Cardiac muscle cell (in vitro differentiated cells and primary cell): ENCODE measurements around the gene NKX3-2. TPM values are rescaled to one million over a fixed set of nuclear protein-coding genes. Genes with fewer than 3 reads are reported as not detected.
A peak's percentile ranks its signal among the peaks of the same experiment; 100 is the strongest.
"Not testable (repeated sequence)": the region's sequence is repeated elsewhere in the genome, so short reads cannot be mapped to it uniquely, and the experiment has no call there.

Experiments
- DNase-seq, 2 donors: peaks; one replicate each; pipeline versions ENCODE4 v3.0.0 to v3.0.0-alpha.2; 2010 to 2017; ENCODE audit warnings: low read depth in 1 of 2, low spot score in 1 of 2
- H3K27ac ChIP-seq: fragments of 200-600 bp; sonication (generic); 2 replicates; pipeline ENCODE4 v1.5.1; 2016
- H3K27me3 ChIP-seq: fragments of 200-600 bp; sonication (generic); 2 replicates; pipeline ENCODE4 v1.6.0; 2016; ENCODE audit warnings: control low read depth
- H3K36me3 ChIP-seq: fragments of 200-600 bp; sonication (generic); 2 replicates; pipeline ENCODE4 v1.5.1; 2016; ENCODE audit warnings: control low read depth
- H3K4me1 ChIP-seq: fragments of 200-600 bp; sonication (generic); 2 replicates; pipeline ENCODE4 v1.8.1; 2017; ENCODE audit warnings: low read depth, mild to moderate bottlenecking, mixed run types
- H3K4me3 ChIP-seq: fragments of 200-600 bp; sonication (generic); 2 replicates; pipeline ENCODE4 v1.5.1; 2016; ENCODE audit warnings: mild to moderate bottlenecking
- H3K9me3 ChIP-seq: fragments of 200-600 bp; sonication (generic); 2 replicates; pipeline ENCODE4 v1.5.1; 2017; ENCODE audit warnings: low read depth, mild to moderate bottlenecking, control low read depth
- CTCF ChIP-seq: IDR thresholded peaks from 2 replicates; pipeline ENCODE4 v1.5.1; 2012; ENCODE audit warnings: low read depth, mild to moderate bottlenecking, low read length
- polyA plus RNA-seq: library from polyadenylated mRNA; unstranded; fragments of >200 nt; fragmentation: Nextera tagmentation; extraction: Ambion mirVana; gene quantifications from 2 replicates; pipeline ENCODE4 v1.2.1, GENCODE V29; 2016
- total RNA-seq: library from RNA; depleted of rRNA; stranded (reverse); fragments of >200 nt; gene quantifications from 2 replicates; pipeline ENCODE4 v1.2.3, GENCODE V29; 2016

Gene NKX3-2
- total and polyA plus RNA-seq, 2 experiments from 2014 or later, result 0.45 TPM; not detected in 1

DNA sequence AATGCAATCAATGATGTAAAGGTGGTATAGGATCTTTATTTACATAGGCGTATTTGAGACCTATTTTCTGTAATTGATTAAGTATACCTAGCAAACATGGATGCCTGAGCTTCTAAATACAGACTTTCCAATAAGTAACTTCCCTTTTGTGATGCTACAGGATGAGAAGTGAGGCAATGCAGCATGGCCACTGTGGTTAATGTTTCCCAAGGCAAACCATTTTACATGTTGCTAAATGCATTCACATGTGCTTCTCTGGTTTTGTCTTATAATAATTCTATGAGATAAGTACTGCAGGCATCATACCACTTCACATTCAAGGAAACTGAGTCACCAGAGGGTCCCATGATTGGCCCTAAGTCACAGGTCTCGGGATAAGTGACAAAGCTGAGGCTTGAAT is 35.7 kb upstream of the NKX3-2 start:
- DNase-seq, result no peak
- Histone ChIP-seq H3K36me3 (peaks cover 64% of the 10 kb centered on the region), H3K27me3 (no peaks in the 10 kb centered on the region), H3K27ac (no peak overlapping the region), H3K9me3 (no peaks in the 10 kb centered on the region), H3K4me1 (no peaks in the 10 kb centered on the region), H3K4me3 (no peak overlapping the region)
- TF ChIP-seq CTCF, result no peak

DNA sequence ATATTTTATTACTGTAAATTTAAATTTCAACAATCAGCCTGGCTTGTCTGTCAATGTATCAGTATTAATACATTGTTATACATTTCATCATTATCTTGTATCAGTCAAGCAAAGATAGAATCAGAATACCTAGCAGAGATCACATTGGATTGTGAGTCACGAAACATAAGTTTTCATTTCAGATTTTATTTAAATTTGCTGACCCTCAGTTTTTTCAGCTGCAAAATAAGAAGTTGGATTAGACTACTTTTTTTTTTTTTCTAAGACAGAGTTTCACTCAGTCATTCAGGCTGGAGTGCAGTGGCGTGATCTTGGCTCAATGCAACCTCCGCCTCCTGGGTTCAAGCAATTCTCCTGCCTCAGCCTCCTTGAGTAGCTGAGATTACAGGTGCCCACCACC is 33.4 kb upstream of the NKX3-2 start:
- Histone ChIP-seq H3K9me3 (no peaks in the 10 kb centered on the region), H3K27me3 (no peaks in the 10 kb centered on the region), H3K4me3 (no peak overlapping the region), H3K4me1 (no peaks in the 10 kb centered on the region), H3K36me3 (peaks cover 61% of the 10 kb centered on the region), H3K27ac (no peak overlapping the region)
- no peak for TF ChIP-seq CTCF
- DNase-seq, result no peak

- DNase-seq, result peak in 1 of 2 donors; percentile 11
- Histone ChIP-seq H3K27ac (no peak overlapping the region), H3K27me3 (no peaks in the 10 kb centered on the region), H3K36me3 (peaks cover 37% of the 10 kb centered on the region), H3K9me3 (no peaks in the 10 kb centered on the region), H3K4me3 (no peak overlapping the region), H3K4me1 (no peaks in the 10 kb centered on the region)
- no peak for TF ChIP-seq CTCF
Observed at GRCh38 chr4:13570916-13571315, 26.6 kb upstream of the NKX3-2 start.

- Histone ChIP-seq H3K9me3 (no peaks in the 10 kb centered on the region), H3K36me3 (peaks cover 27% of the 10 kb centered on the region), H3K27me3 (no peaks in the 10 kb centered on the region), H3K4me1 (no peaks in the 10 kb centered on the region), H3K4me3 (no peak overlapping the region), H3K27ac (no peak overlapping the region)
- no peak for TF ChIP-seq CTCF
- DNase-seq, result no peak
Observed at GRCh38 chr4:13567125-13567524, 22.8 kb upstream of the NKX3-2 start.

- no peak for DNase-seq
- Histone ChIP-seq H3K27ac (no peak overlapping the region), H3K9me3 (no peaks in the 10 kb centered on the region), H3K36me3 (peaks cover under 1% of the 10 kb centered on the region), H3K27me3 (no peaks in the 10 kb centered on the region), H3K4me1 (no peaks in the 10 kb centered on the region), H3K4me3 (no peak overlapping the region)
- TF ChIP-seq CTCF, result no peak
Observed at GRCh38 chr4:13562876-13563275, 18.6 kb upstream of the NKX3-2 start.

DNA sequence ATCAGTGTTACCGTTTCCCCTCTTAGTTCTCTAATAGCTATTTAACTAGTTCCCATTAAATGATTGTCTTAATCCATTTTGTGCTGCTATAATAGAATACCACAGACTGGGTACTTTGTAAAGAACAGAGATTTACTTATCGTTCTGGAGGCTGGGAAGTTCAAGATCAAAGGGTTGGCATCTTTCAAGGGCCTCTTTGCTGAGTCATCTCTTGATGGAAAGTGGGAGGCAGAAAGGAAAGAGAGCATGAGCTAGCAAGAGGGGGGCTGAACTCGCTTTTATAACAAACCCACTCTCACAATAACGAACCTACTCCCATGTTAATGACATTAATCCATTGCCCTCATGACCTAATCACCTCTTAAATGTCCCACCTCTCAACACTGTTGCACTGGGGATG is 17.4 kb upstream of the NKX3-2 start:
- no peaks in the 10 kb centered on the region for H3K36me3 ChIP-seq
- TF ChIP-seq CTCF, result no peak
- H3K27me3 ChIP-seq, result no peaks in the 10 kb centered on the region
- H3K9me3 ChIP-seq, result no peaks in the 10 kb centered on the region
- H3K4me1 ChIP-seq, result no peaks in the 10 kb centered on the region
- no peak overlapping the region for H3K4me3 ChIP-seq
- no peak for DNase-seq
- no peak overlapping the region for H3K27ac ChIP-seq

GRCh38 chr4:13560111-13560510 is 15.8 kb upstream of the NKX3-2 start:
- H3K27me3 ChIP-seq, H3K9me3 ChIP-seq, H3K4me1 ChIP-seq, H3K27ac ChIP-seq, H3K4me3 ChIP-seq, DNase-seq, H3K36me3 ChIP-seq: not testable (repeated sequence)
